Colonic mucosa (tissue), 4 donors: ENCODE measurements around the gene KIF7. TPM values are rescaled to one million over a fixed set of nuclear protein-coding genes. Genes with fewer than 3 reads are reported as not detected.

Source experiments
- DNase-seq: peaks from one replicate; pipeline ENCODE4 v3.0.0-alpha.2; 2020
- H3K27ac ChIP-seq: fragments of 200-600 bp; one replicate; pipeline ENCODE4 v1.8.0; 2021
- H3K27me3 ChIP-seq: fragments of 200-600 bp; one replicate; pipeline ENCODE4 v1.8.0; 2021
- H3K36me3 ChIP-seq: fragments of 200-600 bp; one replicate; pipeline ENCODE4 v1.8.0; 2021
- H3K4me1 ChIP-seq: fragments of 200-600 bp; one replicate; pipeline ENCODE4 v1.8.0; 2021; ENCODE audit warnings: mild to moderate bottlenecking
- H3K4me3 ChIP-seq: fragments of 200-600 bp; one replicate; pipeline ENCODE4 v1.8.0; 2021
- H3K9ac ChIP-seq, 2 donors: one replicate each; pipeline ENCODE4 v1.7.0; 2013; ENCODE audit warnings: control low read depth in 2 of 2, low read depth in 2 of 2, low read length in 2 of 2
- H3K9me3 ChIP-seq: fragments of 200-600 bp; one replicate; pipeline ENCODE4 v1.8.0; 2021
- intact Hi-C: fragments of 100-400 bp; cut with DNase I; formaldehyde crosslinking; loops from one replicate; pipeline ENCODE4 v1.14.1; 2022
- total RNA-seq, 2 donors: library from RNA; stranded (reverse); fragmentation: NEBNext Ultra II Directional in 1 of 2; extraction: Animal tissue kit (Norgen Biotek cat#: 25700) in 1 of 2; gene quantifications; one replicate each; pipeline ENCODE4 v1.2.1, GENCODE V29; 2021
- TF ChIP-seq, protein P1 (sequence below): fragments of 200-600 bp; IDR thresholded peaks from one replicate; pipeline ENCODE4 v1.8.0; 2022; ENCODE audit warnings: antibody characterized with exemption, mild to moderate bottlenecking
- donor health status: healthy.
- donor health status: DM: no; HTN: no; CAD: no.
- donor health status: DM: no; HTN: no; CAD: no.

Gene KIF7
- total RNA-seq, 2 donors from 2014 or later, result 1.1 to 1.2 TPM

DNA sequence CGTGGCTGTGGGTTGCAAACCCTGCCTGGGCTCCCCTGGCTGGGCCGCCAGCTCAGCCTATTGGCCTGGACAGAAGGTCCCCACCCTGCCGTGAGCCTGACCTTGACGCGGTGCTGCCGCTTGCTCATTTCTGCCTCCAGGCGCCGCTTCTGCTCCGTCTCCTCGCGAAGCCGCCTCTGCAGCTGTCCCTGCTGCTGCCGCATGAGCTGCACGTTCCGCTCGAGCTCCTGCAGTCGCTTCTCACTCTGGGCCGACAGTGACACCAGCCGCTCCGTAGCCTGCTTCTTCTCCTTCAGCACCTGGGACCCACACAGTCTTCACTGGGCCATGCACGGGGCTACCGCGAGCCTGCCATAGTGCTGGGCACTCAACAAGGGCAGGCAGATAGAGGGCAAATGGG is 21.7 kb downstream of the KIF7 start:
- H3K4me1 ChIP-seq, result no peaks in the 10 kb centered on the region
- DNase-seq, result no peak
- TF ChIP-seq, protein P1, sequence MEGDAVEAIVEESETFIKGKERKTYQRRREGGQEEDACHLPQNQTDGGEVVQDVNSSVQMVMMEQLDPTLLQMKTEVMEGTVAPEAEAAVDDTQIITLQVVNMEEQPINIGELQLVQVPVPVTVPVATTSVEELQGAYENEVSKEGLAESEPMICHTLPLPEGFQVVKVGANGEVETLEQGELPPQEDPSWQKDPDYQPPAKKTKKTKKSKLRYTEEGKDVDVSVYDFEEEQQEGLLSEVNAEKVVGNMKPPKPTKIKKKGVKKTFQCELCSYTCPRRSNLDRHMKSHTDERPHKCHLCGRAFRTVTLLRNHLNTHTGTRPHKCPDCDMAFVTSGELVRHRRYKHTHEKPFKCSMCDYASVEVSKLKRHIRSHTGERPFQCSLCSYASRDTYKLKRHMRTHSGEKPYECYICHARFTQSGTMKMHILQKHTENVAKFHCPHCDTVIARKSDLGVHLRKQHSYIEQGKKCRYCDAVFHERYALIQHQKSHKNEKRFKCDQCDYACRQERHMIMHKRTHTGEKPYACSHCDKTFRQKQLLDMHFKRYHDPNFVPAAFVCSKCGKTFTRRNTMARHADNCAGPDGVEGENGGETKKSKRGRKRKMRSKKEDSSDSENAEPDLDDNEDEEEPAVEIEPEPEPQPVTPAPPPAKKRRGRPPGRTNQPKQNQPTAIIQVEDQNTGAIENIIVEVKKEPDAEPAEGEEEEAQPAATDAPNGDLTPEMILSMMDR, result no peak
- no peaks in the 10 kb centered on the region for H3K27me3 ChIP-seq
- intact Hi-C loops, result no loop called here
- no peaks in the 10 kb centered on the region for H3K9me3 ChIP-seq
- no peak overlapping the region for H3K9ac ChIP-seq
- H3K36me3 ChIP-seq, result no peaks in the 10 kb centered on the region
- no peak overlapping the region for H3K4me3 ChIP-seq
- H3K27ac ChIP-seq, result no peak overlapping the region

DNA sequence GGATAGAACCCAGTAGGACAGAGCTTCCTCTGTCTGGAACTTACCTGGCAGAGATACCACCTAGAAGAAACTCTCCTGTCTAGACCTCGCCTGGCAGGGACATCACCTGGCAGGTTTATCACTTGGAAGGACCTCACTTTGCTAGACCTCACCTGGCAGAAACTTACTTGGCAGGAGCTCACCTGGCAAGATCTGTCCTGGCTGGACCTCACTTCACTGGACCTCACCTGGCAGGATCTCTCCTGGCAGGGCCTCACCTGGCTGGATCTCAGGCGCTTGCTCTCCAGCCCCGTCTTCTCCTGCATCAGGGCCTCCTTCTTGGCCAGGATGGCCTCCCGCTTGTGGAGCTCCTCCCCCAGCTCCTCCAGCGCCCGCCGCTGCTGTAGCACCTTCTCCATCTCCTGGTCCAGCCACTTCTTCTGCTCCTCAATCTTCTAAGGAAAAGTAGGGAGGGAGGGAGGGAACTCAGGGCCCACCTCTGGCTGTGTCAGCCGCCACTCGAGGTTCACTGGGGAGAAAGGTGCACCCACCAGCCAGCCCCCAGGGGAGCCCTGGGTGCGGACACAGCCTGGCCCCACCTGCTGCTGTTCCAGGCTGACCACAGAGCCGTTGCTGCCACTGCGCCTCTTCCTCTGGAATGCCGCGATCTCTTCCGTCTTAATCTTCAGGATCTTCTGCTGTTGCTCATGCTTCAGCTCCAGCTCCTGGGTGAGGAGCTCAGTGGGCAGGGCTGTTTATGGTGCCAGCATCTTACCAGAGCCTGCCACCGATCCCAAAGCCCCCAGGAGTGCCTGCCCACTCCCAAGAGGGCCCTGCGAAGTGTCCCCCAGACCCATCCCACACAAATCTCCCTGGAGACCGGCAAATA is 22.5 kb downstream of the KIF7 start:
- Histone ChIP-seq H3K4me3 (no peak overlapping the region), H3K4me1 (no peaks in the 10 kb centered on the region), H3K9me3 (no peaks in the 10 kb centered on the region), H3K27ac (no peak overlapping the region), H3K9ac (no peak overlapping the region), H3K27me3 (no peaks in the 10 kb centered on the region), H3K36me3 (no peaks in the 10 kb centered on the region)
- DNase-seq, result no peak
- TF ChIP-seq, protein P1, result no peak
- intact Hi-C loops, result no loop called here

DNA sequence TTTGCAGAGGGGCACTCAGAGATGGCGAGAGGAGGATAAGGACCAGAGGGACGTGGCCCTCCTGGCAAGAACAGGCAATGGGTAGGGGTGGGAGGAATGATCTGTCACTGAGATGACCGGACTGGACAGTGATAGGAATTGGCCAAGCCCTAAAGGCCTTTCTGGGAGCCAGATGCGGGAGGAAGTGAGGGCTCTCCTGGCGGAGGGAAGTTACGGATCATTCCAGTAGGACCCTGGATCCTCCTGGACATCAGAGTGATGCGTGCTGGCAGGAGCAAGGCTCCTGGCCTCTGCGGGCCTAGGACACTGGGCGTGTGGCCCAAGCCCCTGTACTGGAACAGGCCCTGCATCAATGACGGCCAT is 23.4 kb downstream of the KIF7 start:
- Histone ChIP-seq H3K36me3 (no peaks in the 10 kb centered on the region), H3K27me3 (no peaks in the 10 kb centered on the region), H3K27ac (no peak overlapping the region), H3K9me3 (no peaks in the 10 kb centered on the region), H3K4me1 (no peaks in the 10 kb centered on the region), H3K4me3 (no peak overlapping the region), H3K9ac (no peak overlapping the region)
- intact Hi-C loops, result no loop called here
- no peak for DNase-seq
- TF ChIP-seq, protein P1, result no peak

DNA sequence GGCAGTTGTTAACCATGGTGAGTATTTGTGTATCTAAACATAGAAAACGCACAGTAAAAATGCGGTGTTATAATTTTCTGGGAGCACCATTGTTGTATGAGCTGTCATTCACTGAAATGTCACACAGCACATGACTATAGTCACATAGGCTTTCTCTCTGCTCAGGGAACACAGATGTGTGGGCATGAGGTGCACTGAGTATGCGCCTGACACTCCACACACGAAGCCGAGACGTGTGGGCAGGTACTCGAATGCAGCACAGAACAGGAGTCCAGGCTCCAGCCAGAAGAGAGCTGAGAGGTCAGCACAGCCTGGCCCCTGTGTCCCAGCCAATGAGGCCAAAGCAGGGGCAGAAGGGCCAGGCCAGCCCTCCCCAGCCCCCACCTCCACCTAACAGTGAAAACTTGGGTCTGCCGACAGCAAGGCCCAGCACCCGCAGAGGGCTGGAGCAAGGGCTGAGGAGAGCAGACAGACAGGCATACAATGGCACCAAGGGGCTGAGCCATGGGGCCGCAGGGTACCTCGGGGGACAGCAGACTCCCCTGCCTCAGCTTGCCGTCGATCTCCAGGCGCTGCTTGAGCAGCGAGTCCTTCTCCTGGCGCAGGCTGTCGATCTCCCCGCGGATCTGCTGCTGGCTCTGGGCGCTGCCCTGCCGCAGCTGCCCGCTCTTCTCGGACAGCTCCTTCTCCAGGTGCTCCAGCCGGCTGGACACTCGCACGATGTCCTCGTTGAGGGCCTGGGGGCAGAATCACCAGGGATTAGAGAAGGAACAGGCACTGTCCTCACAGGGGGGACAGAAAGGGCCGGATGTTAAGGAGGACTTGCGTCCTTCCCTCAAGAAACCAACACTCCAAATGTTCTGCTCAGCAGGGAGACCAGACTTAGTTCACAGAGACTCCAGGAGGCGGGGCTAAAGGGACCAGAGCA is 24.0 kb downstream of the KIF7 start:
- Histone ChIP-seq H3K27me3 (no peaks in the 10 kb centered on the region), H3K4me3 (no peak overlapping the region), H3K9me3 (no peaks in the 10 kb centered on the region), H3K4me1 (no peaks in the 10 kb centered on the region), H3K9ac (no peak overlapping the region), H3K27ac (no peak overlapping the region), H3K36me3 (no peaks in the 10 kb centered on the region)
- no peak for DNase-seq
- intact Hi-C loops, result no loop called here
- TF ChIP-seq, protein P1, result no peak

DNA sequence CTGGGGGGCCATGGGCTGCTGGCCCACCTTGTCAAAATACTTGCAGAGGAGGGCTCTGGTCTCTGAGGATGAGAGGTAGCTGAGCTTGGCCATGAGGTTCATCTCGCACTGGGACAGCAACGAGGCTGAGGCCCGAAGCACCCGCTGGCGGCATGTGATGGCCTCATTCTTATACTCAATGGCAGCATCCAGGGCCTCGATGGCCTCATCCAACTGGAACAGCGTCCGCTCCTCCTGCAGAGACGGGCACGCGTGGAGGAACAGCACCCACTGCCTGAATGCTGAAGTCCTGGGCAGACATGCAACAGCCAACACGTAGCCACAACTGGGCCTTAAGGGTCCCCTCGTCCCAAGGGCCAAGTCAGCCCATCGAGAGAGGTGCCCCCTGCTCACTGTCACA is 25.0 kb downstream of the KIF7 start:
- no peaks in the 10 kb centered on the region for H3K36me3 ChIP-seq
- intact Hi-C loops, result no loop called here
- DNase-seq, result no peak

More for the DNA sequence above, 25.0 kb downstream of the KIF7 start:
- TF ChIP-seq, protein P1, result no peak
- H3K4me3 ChIP-seq, result no peak overlapping the region
- no peaks in the 10 kb centered on the region for H3K9me3 ChIP-seq
- no peaks in the 10 kb centered on the region for H3K27me3 ChIP-seq
- H3K27ac ChIP-seq, result no peak overlapping the region
- H3K4me1 ChIP-seq, result no peaks in the 10 kb centered on the region
- H3K9ac ChIP-seq, result no peak overlapping the region
